ENCODE data around the gene ITIH3. TPM values are rescaled to one million over a fixed set of nuclear protein-coding genes. Genes with fewer than 3 reads are reported as not detected.

Gene ITIH3
- total and polyA plus RNA-seq, 2 of the 8 experiments (the other 6 are each of a cell fraction or from before 2014, with no cell fraction given), result not detected

DNA sequence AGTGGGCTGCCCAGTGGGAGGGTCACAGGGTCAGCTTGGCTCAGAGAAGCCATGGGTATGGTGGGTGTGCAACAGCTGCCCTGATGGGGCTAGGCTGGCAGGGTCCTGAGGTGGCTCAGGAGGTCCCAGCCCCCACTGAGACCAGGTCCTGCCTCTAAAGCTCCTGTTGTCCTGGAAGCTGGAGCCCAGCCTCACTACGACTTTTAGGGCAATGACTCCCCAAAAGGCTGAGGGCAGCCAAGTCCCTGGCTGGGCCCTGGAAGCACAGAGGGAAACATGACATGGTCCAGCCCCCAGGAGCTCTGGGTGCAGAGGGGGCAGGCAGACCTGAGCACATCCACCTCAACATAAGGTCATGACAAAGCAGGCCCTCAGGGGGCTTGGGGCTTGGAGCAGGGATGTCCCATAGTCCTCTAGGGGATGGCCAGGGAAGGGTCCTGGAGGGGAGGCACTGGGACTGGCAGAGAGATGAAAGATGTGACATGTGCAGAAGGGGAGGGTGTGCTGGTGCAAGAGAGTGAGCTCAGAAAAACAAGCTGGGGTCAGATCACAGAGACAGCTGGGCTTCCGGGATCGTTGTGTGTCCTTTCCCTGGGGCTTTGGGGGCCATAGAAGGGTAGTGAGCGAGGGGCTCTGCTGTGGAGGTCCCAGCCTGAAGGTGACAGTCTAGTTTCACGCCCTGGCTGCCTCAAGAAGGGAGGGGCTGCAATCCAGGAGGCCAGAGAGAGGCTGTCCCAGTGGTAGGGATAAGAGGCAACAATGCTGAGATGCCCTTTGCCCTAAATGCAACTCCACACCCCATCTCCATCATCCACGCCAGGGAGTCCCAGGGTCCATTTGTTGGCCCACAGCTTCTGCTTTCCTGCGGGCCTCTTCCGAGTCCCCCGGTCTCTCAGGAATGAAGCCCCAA, 639 bp upstream of the ITIH3 start:
- H3K4me3 ChIP-seq (ENCODE audit: extremely low read depth in 1 of 4, insufficient read depth in 2 of 4, low read depth in 3 of 4, low read length in 4 of 4), result no peak overlapping the region
- H2BK15ac ChIP-seq (ENCODE audit: low read length), result no peak overlapping the region
- ChIA-PET POLR2A (ENCODE audit: partially characterized antibody) (interaction anchor here (0.6 to 2.3 kb wide), 2 partner anchors 23 to 27 kb away, joined by 3 to 8 read pairs; partner anchors contain the start of gene NEK4), CTCF (ENCODE audit: partially characterized antibody) (interaction anchor here (0.6 to 3.8 kb wide), 17 partner anchors 8 to 376 kb away, joined by 3 to 33 read pairs (median 8); partner anchors contain the start of gene NEK4)
- H3K9me3 ChIP-seq (ENCODE audit: insufficient read depth in 2 of 2, low read depth in 1 of 2, low read length in 1 of 2), result no peaks in the 10 kb centered on the region
- no peaks in the 10 kb centered on the region for H3K36me3 ChIP-seq (ENCODE audit: control insufficient read depth in 2 of 4, insufficient read depth in 4 of 4, low read length in 3 of 4)
- no peak overlapping the region for H3K27ac ChIP-seq (ENCODE audit: low read depth, low read length)
- H3K79me1 ChIP-seq (ENCODE audit: low read depth, low read length), result no peaks in the 10 kb centered on the region
- H3K23me2 ChIP-seq (ENCODE audit: low read depth, low read length), result no peaks in the 10 kb centered on the region
- no peak overlapping the region for H2BK12ac ChIP-seq (ENCODE audit: low read depth, low read length)
- no peak overlapping the region for H3K4me2 ChIP-seq (ENCODE audit: insufficient read depth in 1 of 2, low read depth in 2 of 2, low read length in 2 of 2)
- no peak overlapping the region for H3K4ac ChIP-seq (replicated peaks; ENCODE audit: insufficient read length, low read depth, low read length)
- H4K20me1 ChIP-seq (replicated peaks in 1 of 2; ENCODE audit: control insufficient read depth in 1 of 2, insufficient read depth in 2 of 2, low read length in 2 of 2), result no peaks in the 10 kb centered on the region
- no peak overlapping the region for H3K18ac ChIP-seq (ENCODE audit: extremely low read depth, low read length)
- H4K8ac ChIP-seq (ENCODE audit: extremely low read depth, insufficient read depth, low read length), result no peak overlapping the region
- no peak overlapping the region for H4K5ac ChIP-seq (ENCODE audit: insufficient read length, low read depth, low read length)
- no peaks in the 10 kb centered on the region for H3K27me3 ChIP-seq (replicated peaks in 1 of 4; ENCODE audit: control insufficient read depth in 3 of 4, extremely low read depth in 1 of 4, insufficient read depth in 3 of 4, low read length in 3 of 4)
- no peak for FAIRE-seq
- no peak overlapping the region for H3K56ac ChIP-seq (replicated peaks; ENCODE audit: insufficient read length, low read depth, low read length)
- H3K4me1 ChIP-seq (replicated peaks in 1 of 4; ENCODE audit: control insufficient read depth in 3 of 4, insufficient read depth in 4 of 4, low read length in 3 of 4), result no peaks in the 10 kb centered on the region
- no peak overlapping the region for H2BK20ac ChIP-seq (ENCODE audit: low read length)
- H2BK5ac ChIP-seq (ENCODE audit: low read depth, low read length), result no peak overlapping the region
- H3K14ac ChIP-seq (ENCODE audit: insufficient read length), result no peak overlapping the region
- H2BK120ac ChIP-seq (replicated peaks; ENCODE audit: low read depth, low read length), result no peak overlapping the region
- no peak overlapping the region for H4K91ac ChIP-seq (replicated peaks; ENCODE audit: insufficient read length, low read length)
- no peak overlapping the region for H3K23ac ChIP-seq (ENCODE audit: insufficient read length)
- H3K9ac ChIP-seq (replicated peaks in 1 of 4; ENCODE audit: extremely low read depth in 1 of 4, low read depth in 3 of 4, low read length in 3 of 4), result no peak overlapping the region
- DNase-seq (ENCODE audit: low read depth in 1 of 2, low spot score in 2 of 2), result no peak
- H2AK5ac ChIP-seq (ENCODE audit: low read depth, low read length), result no peak overlapping the region
- no peak overlapping the region for H2AFZ ChIP-seq (ENCODE audit: low read length)
- no peaks in the 10 kb centered on the region for H3K79me2 ChIP-seq (ENCODE audit: control insufficient read depth in 1 of 2, insufficient read depth in 2 of 2, low read length in 2 of 2)
- 81% methylated on average over 9 of the region's 9 CpGs; no CpG with 5 or more reads in 1 of the 2 experiments for WGBS, 2 experiments (ENCODE audit: extremely low coverage in 1 of 2, insufficient coverage in 1 of 2, insufficient read length in 1 of 2, insufficient replicate concordance in 2 of 2, low coverage in 1 of 2, low lambda C conversion rate in 2 of 2, missing lambda C conversion rate in 1 of 2)
- TF ChIP-seq CEBPB (IDR thresholded peaks at IDR 0.05; ENCODE audit: low read depth, low read length) (no peak), SRF (IDR thresholded peaks at IDR 0.05; ENCODE audit: low read depth, low read length) (no peak), CHD2 (IDR thresholded peaks at IDR 0.05; ENCODE audit: low read length) (no peak), HDAC2 (IDR thresholded peaks at IDR 0.05; ENCODE audit: borderline replicate concordance in 1 of 2, low read depth in 2 of 2, low read length in 2 of 2) (no peak), RBBP5 (IDR thresholded peaks at IDR 0.05; ENCODE audit: borderline replicate concordance, low read depth, low read length) (no peak), KDM4A (IDR thresholded peaks at IDR 0.05; ENCODE audit: low read depth, low read length, severe bottlenecking) (no peak), CTBP2 (IDR thresholded peaks at IDR 0.05; ENCODE audit: borderline replicate concordance, insufficient read depth, insufficient read length, low read length) (no peak), SP2 (IDR thresholded peaks at IDR 0.05; ENCODE audit: low read length) (no peak), TBP (IDR thresholded peaks at IDR 0.05; ENCODE audit: low read depth, low read length) (no peak), PHF8 (conservative IDR thresholded peaks at IDR 0.05; ENCODE audit: low read depth, low read length) (no peak), BACH1 (IDR thresholded peaks at IDR 0.05; ENCODE audit: low read length) (no peak), NRF1 (IDR thresholded peaks at IDR 0.05; ENCODE audit: low read depth, low read length) (no peak), CREB1 (IDR thresholded peaks at IDR 0.05) (no peak)
